Loucy (cell line): ENCODE measurements around the gene GCNT4.

Experiments used
- H2AFZ ChIP-seq: fragments of 200-600 bp; sonication (generic); 2 replicates; pipeline ENCODE4 v1.6.0; 2016; ENCODE audit warnings: antibody characterized with exemption, mild to moderate bottlenecking, low read length, moderate library complexity
- H3F3A ChIP-seq: fragments of 200-600 bp; 2 replicates; pipeline ENCODE4 v1.6.0; 2016; ENCODE audit warnings: antibody characterized with exemption, low read depth, mild to moderate bottlenecking
- H3K27me3 ChIP-seq: fragments of 200-600 bp; sonication (generic); 2 replicates; pipeline ENCODE4 v1.6.1; 2014; ENCODE audit warnings: low read length, mild to moderate bottlenecking; ENCODE audit not compliant: insufficient read depth, poor library complexity, severe bottlenecking
- H3K36me3 ChIP-seq: fragments of 200-600 bp; sonication (generic); 2 replicates; pipeline ENCODE4 v1.6.1; 2016; ENCODE audit warnings: low read length; ENCODE audit not compliant: insufficient read depth
- H3K4me1 ChIP-seq: fragments of 200-600 bp; sonication (generic); 2 replicates; pipeline ENCODE4 v1.5.1; 2014; ENCODE audit warnings: low read length, mild to moderate bottlenecking; ENCODE audit not compliant: insufficient read depth, poor library complexity, severe bottlenecking
- H3K4me2 ChIP-seq: fragments of 200-600 bp; sonication (generic); 2 replicates; pipeline ENCODE4 v1.6.0; 2014; ENCODE audit warnings: antibody characterized with exemption, low read length, low read depth, mild to moderate bottlenecking; ENCODE audit not compliant: poor library complexity, severe bottlenecking
- H3K4me3 ChIP-seq: fragments of 200-600 bp; sonication (generic); 2 replicates; pipeline ENCODE4 v1.5.1; 2014; ENCODE audit warnings: low read length, mild to moderate bottlenecking, mixed read lengths; ENCODE audit not compliant: poor library complexity, severe bottlenecking
- H3K79me2 ChIP-seq: fragments of 200-600 bp; sonication (generic); 2 replicates; pipeline ENCODE4 v1.6.1; 2014; ENCODE audit warnings: low read length; ENCODE audit not compliant: insufficient read depth
- H3K9ac ChIP-seq: fragments of 200-600 bp; sonication (generic); 2 replicates; pipeline ENCODE4 v1.6.0; 2014; ENCODE audit warnings: mild to moderate bottlenecking, low read depth, low read length, moderate library complexity; ENCODE audit not compliant: poor library complexity, severe bottlenecking
- H3K9me2 ChIP-seq: fragments of 200-600 bp; sonication (generic); replicated peaks from 2 replicates; pipeline ENCODE4 v1.6.1; 2016; ENCODE audit warnings: low read depth, low read length, mixed read lengths
- H3K9me3 ChIP-seq: fragments of 200-600 bp; sonication (generic); 2 replicates; pipeline ENCODE4 v1.6.1; 2014; ENCODE audit warnings: mild to moderate bottlenecking, antibody characterized with exemption, low read length, low read depth; ENCODE audit not compliant: insufficient read depth
- H4K20me1 ChIP-seq: fragments of 200-600 bp; sonication (generic); 2 replicates; pipeline ENCODE4 v1.6.0; 2014; ENCODE audit warnings: antibody characterized with exemption, low read length, mild to moderate bottlenecking; ENCODE audit not compliant: insufficient read depth, poor library complexity, severe bottlenecking
- CTCF ChIP-seq: fragments of 200-600 bp; sonication (generic); conservative IDR thresholded peaks from 2 replicates; pipeline ENCODE4 v1.5.1; 2014; ENCODE audit warnings: mild to moderate bottlenecking, antibody characterized with exemption, low read length
- EZH2phosphoT487 ChIP-seq: fragments of 200-600 bp; IDR thresholded peaks from 2 replicates; pipeline ENCODE4 v1.6.1; 2018; ENCODE audit warnings: antibody characterized with exemption, mild to moderate bottlenecking, moderate library complexity, borderline replicate concordance

The GCNT4 gene

GRCh38 chr5:75023368-75024159 is 28.8 kb downstream of the GCNT4 start:
- Histone ChIP-seq H3K9me2 (no peaks in the 10 kb centered on the region), H3F3A (no peaks in the 10 kb centered on the region)
- TF ChIP-seq EZH2phosphoT487 (no peak), CTCF (no peak)

GRCh38 chr5:75021800-75022199 is 30.6 kb downstream of the GCNT4 start:
- no peaks in the 10 kb centered on the region for H3K9me2 ChIP-seq
- no peaks in the 10 kb centered on the region for H3K27me3 ChIP-seq
- H3K9me3 ChIP-seq = no peaks in the 10 kb centered on the region
- H4K20me1 ChIP-seq = no peaks in the 10 kb centered on the region
- no peak overlapping the region for H3K4me2 ChIP-seq
- H3F3A ChIP-seq = no peaks in the 10 kb centered on the region
- H2AFZ ChIP-seq = no peak overlapping the region
- H3K4me3 ChIP-seq = no peak overlapping the region
- no peak overlapping the region for H3K9ac ChIP-seq
- TF ChIP-seq EZH2phosphoT487 (no peak), CTCF (no peak)
- no peaks in the 10 kb centered on the region for H3K36me3 ChIP-seq
- no peaks in the 10 kb centered on the region for H3K79me2 ChIP-seq
- peaks cover 49% of the 10 kb centered on the region for H3K4me1 ChIP-seq

More at GRCh38 chr5:75023368-75024159, 28.8 kb downstream of the GCNT4 start:
- no peaks in the 10 kb centered on the region for H4K20me1 ChIP-seq
- peaks cover 46% of the 10 kb centered on the region for H3K4me1 ChIP-seq
- no peaks in the 10 kb centered on the region for H3K36me3 ChIP-seq
- no peaks in the 10 kb centered on the region for H3K27me3 ChIP-seq
- H3K4me3 ChIP-seq = peak overlapping the region; percentile 33
- H3K4me2 ChIP-seq = peak overlapping the region; percentile 53
- peak overlapping the region; percentile 13 for H3K9ac ChIP-seq
- no peaks in the 10 kb centered on the region for H3K79me2 ChIP-seq
- H3K9me3 ChIP-seq = no peaks in the 10 kb centered on the region
- H2AFZ ChIP-seq = 0 out of 2 replicates have a peak overlapping the region, but pooled peaks have one; percentile 18

- Histone ChIP-seq H3K79me2 (no peaks in the 10 kb centered on the region), H3K9ac (no peak overlapping the region), H3K9me2 (no peaks in the 10 kb centered on the region), H3K4me3 (no peak overlapping the region), H2AFZ (peak overlapping the region; percentile 44), H3K4me1 (peaks cover 49% of the 10 kb centered on the region), H3K36me3 (no peaks in the 10 kb centered on the region), H3K4me2 (no peak overlapping the region), H4K20me1 (no peaks in the 10 kb centered on the region), H3K27me3 (no peaks in the 10 kb centered on the region), H3K9me3 (no peaks in the 10 kb centered on the region), H3F3A (no peaks in the 10 kb centered on the region; the same call in 1 of the 2 replicates)
- no peak for TF ChIP-seq EZH2phosphoT487
- TF ChIP-seq CTCF = no peak
Measured at GRCh38 chr5:75021219-75021618, 31.1 kb downstream of the GCNT4 start.
